ENCODE data around the gene BTBD9. TPM values are rescaled to one million over a fixed set of nuclear protein-coding genes. Genes with fewer than 3 reads are reported as not detected.

The BTBD9 gene
- total and polyA plus RNA-seq, 9 of the 15 experiments (the other 6 are each of a cell fraction or from before 2014, with no cell fraction given), result 0.08 to 1.6 (median 0.58) TPM

- DNase-seq (ENCODE audit: extremely low read depth in 1 of 4, low spot score in 3 of 4) (no peak), FAIRE-seq (no peak), ATAC-seq (no peak)
- TF ChIP-seq ZNF143 (CRISPR knock-in tag; IDR thresholded peaks at IDR 0.05) (no peak), POLR2H (tag; IDR thresholded peaks at IDR 0.05; ENCODE audit: low read depth) (no peak), NEUROD1 (IDR thresholded peaks at IDR 0.05; ENCODE audit: borderline replicate concordance, low read depth, low read length, partially characterized antibody) (no peak), DPF2 (IDR thresholded peaks at IDR 0.05) (no peak), ETV5 (CRISPR knock-in tag; IDR thresholded peaks at IDR 0.05; ENCODE audit: low read depth) (no peak), ZSCAN32 (CRISPR knock-in tag; IDR thresholded peaks at IDR 0.05) (no peak), MAX (CRISPR knock-in tag; IDR thresholded peaks at IDR 0.05) (no peak), ZNF134 (CRISPR knock-in tag; conservative IDR thresholded peaks at IDR 0.05) (no peak), THRA (IDR thresholded peaks at IDR 0.05) (no peak), DMBX1 (CRISPR knock-in tag; IDR thresholded peaks at IDR 0.05; ENCODE audit: borderline replicate concordance) (no peak), NFYB (IDR thresholded peaks at IDR 0.05; ENCODE audit: extremely low read depth, insufficient read length) (no peak), RNF2 (IDR thresholded peaks at IDR 0.05) (no peak), MBD1 (CRISPR knock-in tag; IDR thresholded peaks at IDR 0.05) (no peak), HMG20A (CRISPR knock-in tag; conservative IDR thresholded peaks at IDR 0.05) (no peak)
- TF ChIP-seq, protein P1, sequence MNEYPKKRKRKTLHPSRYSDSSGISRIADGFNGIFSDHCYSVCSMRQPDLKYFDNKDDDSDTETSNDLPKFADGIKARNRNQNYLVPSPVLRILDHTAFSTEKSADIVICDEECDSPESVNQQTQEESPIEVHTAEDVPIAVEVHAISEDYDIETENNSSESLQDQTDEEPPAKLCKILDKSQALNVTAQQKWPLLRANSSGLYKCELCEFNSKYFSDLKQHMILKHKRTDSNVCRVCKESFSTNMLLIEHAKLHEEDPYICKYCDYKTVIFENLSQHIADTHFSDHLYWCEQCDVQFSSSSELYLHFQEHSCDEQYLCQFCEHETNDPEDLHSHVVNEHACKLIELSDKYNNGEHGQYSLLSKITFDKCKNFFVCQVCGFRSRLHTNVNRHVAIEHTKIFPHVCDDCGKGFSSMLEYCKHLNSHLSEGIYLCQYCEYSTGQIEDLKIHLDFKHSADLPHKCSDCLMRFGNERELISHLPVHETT (CRISPR knock-in tag; conservative IDR thresholded peaks at IDR 0.05 in 1 of 2, IDR thresholded peaks at IDR 0.05 in 1 of 2), result no peak
- TF ChIP-seq, protein P2, sequence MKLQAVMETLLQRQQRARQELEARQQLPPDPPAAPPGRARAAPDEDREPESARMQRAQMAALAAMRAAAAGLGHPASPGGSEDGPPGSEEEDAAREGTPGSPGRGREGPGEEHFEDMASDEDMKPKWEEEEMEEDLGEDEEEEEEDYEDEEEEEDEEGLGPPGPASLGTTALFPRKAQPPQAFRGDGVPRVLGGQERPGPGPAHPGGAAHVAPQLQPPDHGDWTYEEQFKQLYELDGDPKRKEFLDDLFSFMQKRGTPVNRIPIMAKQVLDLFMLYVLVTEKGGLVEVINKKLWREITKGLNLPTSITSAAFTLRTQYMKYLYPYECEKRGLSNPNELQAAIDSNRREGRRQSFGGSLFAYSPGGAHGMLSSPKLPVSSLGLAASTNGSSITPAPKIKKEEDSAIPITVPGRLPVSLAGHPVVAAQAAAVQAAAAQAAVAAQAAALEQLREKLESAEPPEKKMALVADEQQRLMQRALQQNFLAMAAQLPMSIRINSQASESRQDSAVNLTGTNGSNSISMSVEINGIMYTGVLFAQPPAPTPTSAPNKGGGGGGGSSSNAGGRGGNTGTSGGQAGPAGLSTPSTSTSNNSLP (IDR thresholded peaks at IDR 0.05; ENCODE audit: borderline replicate concordance, low read depth, low read length), result no peak
- H3K9ac ChIP-seq (ENCODE audit: insufficient read depth in 1 of 2, low read depth in 2 of 2, low read length in 2 of 2), result no peak overlapping the region
- H4K20me1 ChIP-seq (replicated peaks; ENCODE audit: control insufficient read depth, insufficient read depth, low read length), result peaks cover 23% of the 10 kb centered on the region
- ChIA-PET CTCF (ENCODE audit: low intra/inter-chr PET ratio) (no interaction called here), POLR2A (interaction anchor here (0.6 kb wide), 1 partner anchor 687 kb away, joined by 4 read pairs; no protein-coding TSS in a partner anchor)
- no peak overlapping the region for H3K27ac ChIP-seq (ENCODE audit: extremely low read depth, low read depth, low read length)
- H3K4me2 ChIP-seq (ENCODE audit: insufficient read depth, low read length), result no peak overlapping the region
- BruUV-seq (replicated peaks), result no TSS peak
- no peaks in the 10 kb centered on the region for H3K9me3 ChIP-seq (replicated peaks; ENCODE audit: control insufficient read depth, insufficient read depth, low read depth, low read length)
- no peak overlapping the region for H2AFZ ChIP-seq (ENCODE audit: low read depth, low read length)
- H3K9me1 ChIP-seq (ENCODE audit: control insufficient read depth, insufficient read depth, low read length), result no peaks in the 10 kb centered on the region
- intact Hi-C loops (cut with micrococcal nuclease), result no loop called here
- H3K36me3 ChIP-seq (ENCODE audit: control insufficient read depth, insufficient read depth, low read length), result no peaks in the 10 kb centered on the region; the same call in 2 of the 3 replicates
- in situ Hi-C loops (cut with MboI), result no loop called here
- no peaks in the 10 kb centered on the region for H3K79me2 ChIP-seq (ENCODE audit: control insufficient read depth, insufficient read depth, low read length)
- no peak overlapping the region for H3K4me3 ChIP-seq
- no peaks in the 10 kb centered on the region for H3K4me1 ChIP-seq (replicated peaks in 1 of 2; ENCODE audit: control insufficient read depth in 2 of 2, insufficient read depth in 2 of 2, low read length in 2 of 2)
- H3K27me3 ChIP-seq (ENCODE audit: control insufficient read depth in 2 of 2, insufficient read depth in 2 of 2, low read length in 2 of 2), result no peaks in the 10 kb centered on the region
- WGBS (ENCODE audit: insufficient coverage, low coverage, missing lambda C conversion rate), result 40% methylated on average over 4 of the region's 4 CpGs
Observed at GRCh38 chr6:38141085-38141484, 498.6 kb downstream of the BTBD9 start.
